Suppressor macrophage treated with lipopolysaccharide for 4 hours (primary cell): ENCODE results near the gene CLOCK.

Experiments used
- DNase-seq: peaks from one replicate; pipeline ENCODE4 v3.0.0-alpha.2; 2020

CLOCK gene

GRCh38 chr4:55469979-55470378 lies 76.7 kb downstream of the CLOCK start:
- no peak for DNase-seq

- DNase-seq: no peak
These were observed 78.0 kb downstream of the CLOCK start for GRCh38 chr4:55468724-55469123.

GRCh38 chr4:55466001-55466400 lies 80.7 kb downstream of the CLOCK start:
- peak; percentile 21 for DNase-seq

GRCh38 chr4:55458611-55459010 lies 88.1 kb downstream of the CLOCK start:
- no peak for DNase-seq

GRCh38 chr4:55458164-55458563 lies 88.5 kb downstream of the CLOCK start:
- DNase-seq: no peak

GRCh38 chr4:55450566-55450965 lies 96.1 kb downstream of the CLOCK start:
- no peak for DNase-seq

- DNase-seq: no peak
These were observed 98.9 kb downstream of the CLOCK start for GRCh38 chr4:55447831-55448230.

GRCh38 chr4:55447108-55447708 lies 99.5 kb downstream of the CLOCK start:
- no peak for DNase-seq

GRCh38 chr4:55446578-55446922 lies 100.2 kb downstream of the CLOCK start:
- no peak for DNase-seq

GRCh38 chr4:55445921-55446577 lies 100.7 kb downstream of the CLOCK start:
- peak; percentile 46 for DNase-seq

GRCh38 chr4:55444827-55445226 lies 101.9 kb downstream of the CLOCK start:
- no peak for DNase-seq

- no peak for DNase-seq
These were observed 104.2 kb downstream of the CLOCK start for GRCh38 chr4:55442541-55442940.

GRCh38 chr4:55440786-55441185 lies 105.9 kb downstream of the CLOCK start:
- no peak for DNase-seq

GRCh38 chr4:55439023-55439422 lies 107.7 kb downstream of the CLOCK start:
- no peak for DNase-seq

GRCh38 chr4:55438314-55438713 lies 108.4 kb downstream of the CLOCK start:
- no peak for DNase-seq

GRCh38 chr4:55437823-55438222 lies 108.9 kb downstream of the CLOCK start:
- DNase-seq: no peak

GRCh38 chr4:55437356-55437796 lies 109.3 kb downstream of the CLOCK start:
- no peak for DNase-seq

- DNase-seq: peak; percentile 41
These were observed 111.4 kb downstream of the CLOCK start for GRCh38 chr4:55435141-55435841.

GRCh38 chr4:55431710-55432336 lies 114.9 kb downstream of the CLOCK start:
- DNase-seq: no peak

- no peak for DNase-seq
These were observed 121.9 kb downstream of the CLOCK start for GRCh38 chr4:55424791-55425190.

- DNase-seq: no peak
These were observed 130.5 kb downstream of the CLOCK start for GRCh38 chr4:55416176-55416575.

GRCh38 chr4:55411621-55412020 lies 135.1 kb downstream of the CLOCK start:
- DNase-seq: no peak

- no peak for DNase-seq
These were observed 136.3 kb downstream of the CLOCK start for GRCh38 chr4:55410431-55410830.
